ENCODE measurements around the gene HMGN2. TPM values are rescaled to one million over a fixed set of nuclear protein-coding genes. Genes with fewer than 3 reads are reported as not detected.

The HMGN2 gene
- total and polyA plus RNA-seq, 2 of the 13 experiments (the other 11 are each of a cell fraction or from before 2014, with no cell fraction given), result 63.4 to 343 TPM

DNA sequence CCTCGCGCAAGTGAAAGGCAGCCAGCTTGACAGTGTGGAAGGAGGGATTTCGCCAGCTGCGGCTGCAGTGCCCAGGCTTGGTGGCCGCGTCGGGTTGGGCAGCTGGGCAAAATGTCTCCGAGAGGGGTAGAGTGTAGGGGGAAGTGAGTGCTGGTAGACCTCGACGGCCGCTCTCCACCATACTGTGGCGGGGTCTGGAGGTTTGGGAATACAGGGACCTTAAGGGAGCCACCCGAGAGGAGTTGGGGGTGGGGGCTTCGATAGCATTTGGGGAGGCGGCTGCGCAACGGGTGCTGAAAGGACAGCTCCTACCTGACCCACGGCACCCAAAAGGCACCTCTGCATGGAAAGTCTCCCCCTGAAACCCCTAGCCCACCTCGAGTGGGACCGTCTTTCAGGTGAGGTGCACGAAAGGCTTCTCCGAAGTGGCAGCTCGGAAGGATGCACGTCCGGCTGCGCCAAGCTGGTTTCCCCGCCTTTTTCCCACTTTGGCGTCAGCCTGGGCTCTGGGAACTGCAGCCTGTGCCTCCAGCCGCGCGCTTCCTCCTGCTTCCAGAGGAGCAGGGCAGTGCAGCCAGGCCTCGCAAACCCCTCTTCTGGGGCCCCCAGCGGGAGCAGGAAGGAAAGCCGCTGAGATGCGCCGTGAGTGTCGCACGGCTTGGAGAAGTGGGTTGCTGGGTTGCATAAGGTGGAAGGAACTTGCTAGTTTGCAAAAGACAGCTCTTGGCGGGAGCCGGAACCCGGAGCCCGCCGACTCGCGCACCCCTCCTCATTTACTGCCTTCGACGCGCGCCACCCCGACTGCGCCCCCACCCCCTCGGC lies 531 bp upstream of the HMGN2 start (continued):
- TF ChIP-seq PAF1 (CRISPR knock-in tag; IDR thresholded peaks at IDR 0.05), result no peak
- TF ChIP-seq ZNF674 (CRISPR knock-in tag; IDR thresholded peaks at IDR 0.05; ENCODE audit: low read depth), result no peak
- no peak for TF ChIP-seq ZNF572 (CRISPR knock-in tag; IDR thresholded peaks at IDR 0.05)
- TF ChIP-seq, protein P1, sequence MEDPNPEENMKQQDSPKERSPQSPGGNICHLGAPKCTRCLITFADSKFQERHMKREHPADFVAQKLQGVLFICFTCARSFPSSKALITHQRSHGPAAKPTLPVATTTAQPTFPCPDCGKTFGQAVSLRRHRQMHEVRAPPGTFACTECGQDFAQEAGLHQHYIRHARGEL (CRISPR knock-in tag; IDR thresholded peaks at IDR 0.05), result no peak
- TF ChIP-seq ZNF446 (CRISPR knock-in tag; IDR thresholded peaks at IDR 0.05), result no peak
- no peak for TF ChIP-seq GTF2F1 (IDR thresholded peaks at IDR 0.05; ENCODE audit: low read length)
- TF ChIP-seq HHEX (CRISPR knock-in tag; IDR thresholded peaks at IDR 0.05), result no peak
- TF ChIP-seq MIER2 (CRISPR knock-in tag; IDR thresholded peaks at IDR 0.05), result peak; percentile 68; the same call in 1 of the 2 replicates
- no peak for TF ChIP-seq ZBTB21 (CRISPR knock-in tag; IDR thresholded peaks at IDR 0.05)
- TF ChIP-seq ZNF619 (CRISPR knock-in tag; IDR thresholded peaks at IDR 0.05), result no peak
- TF ChIP-seq PRPF4 (IDR thresholded peaks at IDR 0.05; ENCODE audit: low read depth, low read length, poor library complexity, severe bottlenecking), result no peak
- TF ChIP-seq, protein P2, sequence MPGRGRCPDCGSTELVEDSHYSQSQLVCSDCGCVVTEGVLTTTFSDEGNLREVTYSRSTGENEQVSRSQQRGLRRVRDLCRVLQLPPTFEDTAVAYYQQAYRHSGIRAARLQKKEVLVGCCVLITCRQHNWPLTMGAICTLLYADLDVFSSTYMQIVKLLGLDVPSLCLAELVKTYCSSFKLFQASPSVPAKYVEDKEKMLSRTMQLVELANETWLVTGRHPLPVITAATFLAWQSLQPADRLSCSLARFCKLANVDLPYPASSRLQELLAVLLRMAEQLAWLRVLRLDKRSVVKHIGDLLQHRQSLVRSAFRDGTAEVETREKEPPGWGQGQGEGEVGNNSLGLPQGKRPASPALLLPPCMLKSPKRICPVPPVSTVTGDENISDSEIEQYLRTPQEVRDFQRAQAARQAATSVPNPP (CRISPR knock-in tag; IDR thresholded peaks at IDR 0.05), result no peak
- no peak for TF ChIP-seq ZNF549 (CRISPR knock-in tag; IDR thresholded peaks at IDR 0.05)
- TF ChIP-seq, protein P3, sequence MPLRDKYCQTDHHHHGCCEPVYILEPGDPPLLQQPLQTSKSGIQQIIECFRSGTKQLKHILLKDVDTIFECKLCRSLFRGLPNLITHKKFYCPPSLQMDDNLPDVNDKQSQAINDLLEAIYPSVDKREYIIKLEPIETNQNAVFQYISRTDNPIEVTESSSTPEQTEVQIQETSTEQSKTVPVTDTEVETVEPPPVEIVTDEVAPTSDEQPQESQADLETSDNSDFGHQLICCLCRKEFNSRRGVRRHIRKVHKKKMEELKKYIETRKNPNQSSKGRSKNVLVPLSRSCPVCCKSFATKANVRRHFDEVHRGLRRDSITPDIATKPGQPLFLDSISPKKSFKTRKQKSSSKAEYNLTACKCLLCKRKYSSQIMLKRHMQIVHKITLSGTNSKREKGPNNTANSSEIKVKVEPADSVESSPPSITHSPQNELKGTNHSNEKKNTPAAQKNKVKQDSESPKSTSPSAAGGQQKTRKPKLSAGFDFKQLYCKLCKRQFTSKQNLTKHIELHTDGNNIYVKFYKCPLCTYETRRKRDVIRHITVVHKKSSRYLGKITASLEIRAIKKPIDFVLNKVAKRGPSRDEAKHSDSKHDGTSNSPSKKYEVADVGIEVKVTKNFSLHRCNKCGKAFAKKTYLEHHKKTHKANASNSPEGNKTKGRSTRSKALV (CRISPR knock-in tag; IDR thresholded peaks at IDR 0.05), result no peak
- TF ChIP-seq NFIB (CRISPR knock-in tag; IDR thresholded peaks at IDR 0.05; ENCODE audit: borderline replicate concordance), result no peak
- TF ChIP-seq, protein P4, sequence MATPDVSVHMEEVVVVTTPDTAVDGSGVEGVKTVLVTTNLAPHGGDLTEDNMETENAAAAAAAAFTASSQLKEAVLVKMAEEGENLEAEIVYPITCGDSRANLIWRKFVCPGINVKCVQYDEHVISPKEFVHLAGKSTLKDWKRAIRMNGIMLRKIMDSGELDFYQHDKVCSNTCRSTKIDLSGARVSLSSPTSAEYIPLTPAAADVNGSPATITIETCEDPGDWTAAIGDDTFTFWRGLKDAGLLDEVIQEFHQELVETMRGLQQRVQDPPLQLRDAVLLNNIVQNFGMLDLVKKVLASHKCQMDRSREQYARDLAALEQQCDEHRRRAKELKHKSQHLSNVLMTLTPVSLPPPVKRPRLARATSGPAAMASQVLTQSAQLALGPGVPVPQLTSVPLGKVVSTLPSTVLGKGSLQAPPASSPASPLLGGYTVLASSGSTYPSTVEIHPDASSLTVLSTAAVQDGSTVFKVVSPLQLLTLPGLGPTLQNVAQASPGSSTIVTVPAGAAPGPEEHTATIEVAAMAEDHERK (CRISPR knock-in tag; IDR thresholded peaks at IDR 0.05; ENCODE audit: low read depth), result no peak
- no peak for TF ChIP-seq ZNF329 (CRISPR knock-in tag; IDR thresholded peaks at IDR 0.05; ENCODE audit: low read depth)
- no peak for TF ChIP-seq KDM4B (CRISPR knock-in tag; IDR thresholded peaks at IDR 0.05)
- TF ChIP-seq KLF13 (CRISPR knock-in tag; IDR thresholded peaks at IDR 0.05), result no peak
- TF ChIP-seq REL (CRISPR knock-in tag; conservative IDR thresholded peaks at IDR 0.05), result no peak
- no peak for TF ChIP-seq ZBTB7B (CRISPR knock-in tag; IDR thresholded peaks at IDR 0.05)
- TF ChIP-seq FOXK1 (CRISPR knock-in tag; IDR thresholded peaks at IDR 0.05; ENCODE audit: borderline replicate concordance, low read depth), result no peak
- TF ChIP-seq ZNF550 (CRISPR knock-in tag; IDR thresholded peaks at IDR 0.05; ENCODE audit: borderline replicate concordance), result no peak
- TF ChIP-seq, protein P5, sequence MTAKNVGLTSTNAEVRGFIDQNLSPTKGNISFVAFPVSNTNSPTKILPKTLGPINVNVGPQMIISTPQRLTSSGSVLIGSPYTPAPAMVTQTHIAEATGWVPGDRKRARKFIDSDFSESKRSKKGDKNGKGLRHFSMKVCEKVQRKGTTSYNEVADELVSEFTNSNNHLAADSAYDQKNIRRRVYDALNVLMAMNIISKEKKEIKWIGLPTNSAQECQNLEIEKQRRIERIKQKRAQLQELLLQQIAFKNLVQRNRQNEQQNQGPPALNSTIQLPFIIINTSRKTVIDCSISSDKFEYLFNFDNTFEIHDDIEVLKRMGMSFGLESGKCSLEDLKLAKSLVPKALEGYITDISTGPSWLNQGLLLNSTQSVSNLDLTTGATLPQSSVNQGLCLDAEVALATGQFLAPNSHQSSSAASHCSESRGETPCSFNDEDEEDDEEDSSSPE (CRISPR knock-in tag; IDR thresholded peaks at IDR 0.05), result peak; percentile 69
- no peak for TF ChIP-seq GLI4 (CRISPR knock-in tag; IDR thresholded peaks at IDR 0.05; ENCODE audit: borderline replicate concordance)
- TF ChIP-seq ZSCAN30 (CRISPR knock-in tag; IDR thresholded peaks at IDR 0.05), result no peak

Data from HepG2 (cell line).